Natural killer cell (primary cell): ENCODE data around the gene MACO1. TPM values are rescaled to one million over a fixed set of nuclear protein-coding genes. Genes with fewer than 3 reads are reported as not detected.

Experiments
- ATAC-seq, 3 donors: fragments of 150-1000 bp in 2 of 3; fragments of 200-7000 bp in 1 of 3; cut with Tn5 transposase; 1 replicate in 1 of 3; 2 replicates in 2 of 3; pipeline ENCODE4 v1.10.0; 2021; ENCODE audit warnings: mild to moderate bottlenecking in 2 of 3, moderate library complexity in 2 of 3
- DNase-seq, 2 donors: peaks; one replicate each; pipeline versions ENCODE4 v3.0.0 to v3.0.0-alpha.2; 2013 to 2021; ENCODE audit warnings: mixed read lengths in 1 of 2
- H3K27ac ChIP-seq: one replicate; pipeline ENCODE4 v1.5.1; 2013; ENCODE audit warnings: mild to moderate bottlenecking, low read length
- H3K27me3 ChIP-seq: one replicate; pipeline ENCODE4 v1.6.1; 2013; ENCODE audit warnings: low read length; ENCODE audit not compliant: control insufficient read depth, insufficient read depth
- H3K36me3 ChIP-seq: one replicate; pipeline ENCODE4 v1.6.1; 2013; ENCODE audit warnings: low read length; ENCODE audit not compliant: control insufficient read depth, insufficient read depth
- H3K4me1 ChIP-seq: one replicate; pipeline ENCODE4 v1.6.1; 2013; ENCODE audit warnings: low read length; ENCODE audit not compliant: control insufficient read depth, insufficient read depth
- H3K4me3 ChIP-seq: one replicate; pipeline ENCODE4 v1.5.1; 2013; ENCODE audit warnings: low read length
- H3K9me3 ChIP-seq: one replicate; pipeline ENCODE4 v1.6.1; 2013; ENCODE audit warnings: low read length; ENCODE audit not compliant: control insufficient read depth, insufficient read depth
- H3K27ac Mint-ChIP-seq, 2 donors: one replicate each; pipeline ENCODE4 v1.8.0; 2022; ENCODE audit warnings: mild to moderate bottlenecking in 2 of 2, mixed read lengths in 2 of 2, moderate library complexity in 1 of 2
- H3K27me3 Mint-ChIP-seq, 2 donors: one replicate each; pipeline ENCODE4 v1.8.0; 2022; ENCODE audit warnings: low read depth in 2 of 2, mixed read lengths in 2 of 2
- H3K36me3 Mint-ChIP-seq: one replicate; pipeline ENCODE4 v1.8.0; 2022; ENCODE audit warnings: mixed read lengths
- H3K4me1 Mint-ChIP-seq, 2 donors: one replicate each; pipeline ENCODE4 v1.8.0; 2022; ENCODE audit warnings: mixed read lengths in 2 of 2
- H3K4me3 Mint-ChIP-seq: one replicate; pipeline ENCODE4 v1.8.0; 2022; ENCODE audit warnings: mild to moderate bottlenecking, moderate library complexity, mixed read lengths
- H3K9me3 Mint-ChIP-seq, 2 donors: one replicate each; pipeline ENCODE4 v1.8.0; 2022; ENCODE audit warnings: mixed read lengths in 2 of 2
- whole genome bisulfite sequencing: methylation state at CpG from one replicate; pipeline ENCODE4 v1.1.7; 2013; ENCODE audit warnings: missing lambda C conversion rate; ENCODE audit not compliant: insufficient coverage; 5-methylcytosine and 5-hydroxymethylcytosine counted together
- intact Hi-C: fragments of 100-400 bp; cut with micrococcal nuclease; formaldehyde crosslinking; loops from one replicate; pipeline ENCODE4 v1.14.2; 2022
- total RNA-seq, 4 donors: library from RNA; stranded (reverse); fragments of 120-200 nt in 1 of 4; gene quantifications; one replicate each; pipeline versions ENCODE4 v1.2.3 to v1.2.4, GENCODE V29; 2013 to 2022
- TF ChIP-seq, protein P1 (sequence below): fragments of 200-600 bp; IDR thresholded peaks from one replicate; pipeline ENCODE4 v1.8.0; 2022; ENCODE audit warnings: antibody characterized with exemption

MACO1 gene
- total RNA-seq, 3 donors from 2014 or later (not counting 1 experiment from before 2014, with no cell fraction given) = 15.9 to 19.6 (median 16.9) TPM

DNA sequence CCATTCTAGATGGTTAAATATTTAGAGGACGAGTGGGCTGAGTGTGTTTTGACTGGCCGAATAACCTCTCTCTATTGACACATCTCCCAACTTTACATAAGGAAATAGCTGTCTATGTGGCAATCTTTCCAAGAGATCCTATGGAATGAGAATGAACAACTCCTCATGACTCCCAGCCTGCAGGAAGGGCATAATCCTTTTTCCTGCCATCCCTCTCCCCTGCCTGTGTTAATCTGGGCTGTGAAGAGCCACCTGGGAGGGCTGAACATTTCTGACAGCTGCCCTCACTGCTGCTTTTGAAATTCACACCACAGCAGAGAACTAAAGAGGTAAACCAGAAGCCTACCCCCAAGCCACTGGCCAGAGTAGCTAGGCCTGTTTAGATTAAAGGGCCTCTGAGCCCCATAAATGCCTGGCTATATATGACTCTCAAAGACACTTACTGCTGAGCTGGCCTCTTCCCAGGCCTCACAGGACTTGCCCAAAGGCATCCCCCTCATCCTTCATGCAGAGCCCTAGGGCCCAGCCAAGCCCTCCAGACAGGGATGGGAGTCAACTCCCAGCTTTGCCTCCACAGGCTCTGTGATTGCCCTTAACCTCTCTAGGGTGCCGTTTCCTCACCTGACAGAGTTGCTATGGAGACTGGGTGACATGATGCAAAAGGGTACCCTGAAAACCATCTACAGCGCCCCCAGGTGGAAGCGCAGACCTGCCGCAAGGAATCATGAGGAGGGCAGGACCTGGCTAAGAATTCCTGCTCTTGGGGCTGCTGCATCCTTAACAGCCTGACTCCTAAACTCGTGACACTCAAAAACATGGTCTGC lies 70.8 kb downstream of the MACO1 start:
- Histone ChIP-seq H3K4me1 (no peaks in the 10 kb centered on the region), H3K27me3 (no peaks in the 10 kb centered on the region), H3K9me3 (no peaks in the 10 kb centered on the region), H3K4me3 (no peak overlapping the region), H3K36me3 (peaks cover 27% of the 10 kb centered on the region), H3K27ac (no peak overlapping the region)
- Mint-ChIP-seq H3K4me1 (no peaks in the 10 kb centered on the region), H3K36me3 (peaks cover 8% of the 10 kb centered on the region), H3K4me3 (no peak overlapping the region), H3K27me3 (peaks cover 0 to 5% of the 10 kb centered on the region in 2 donors), H3K27ac (no peak overlapping the region), H3K9me3 (no peaks in the 10 kb centered on the region)
- ATAC-seq (no peak), DNase-seq (peak in 1 of 2 donors; percentile 40)
- TF ChIP-seq, protein P1, sequence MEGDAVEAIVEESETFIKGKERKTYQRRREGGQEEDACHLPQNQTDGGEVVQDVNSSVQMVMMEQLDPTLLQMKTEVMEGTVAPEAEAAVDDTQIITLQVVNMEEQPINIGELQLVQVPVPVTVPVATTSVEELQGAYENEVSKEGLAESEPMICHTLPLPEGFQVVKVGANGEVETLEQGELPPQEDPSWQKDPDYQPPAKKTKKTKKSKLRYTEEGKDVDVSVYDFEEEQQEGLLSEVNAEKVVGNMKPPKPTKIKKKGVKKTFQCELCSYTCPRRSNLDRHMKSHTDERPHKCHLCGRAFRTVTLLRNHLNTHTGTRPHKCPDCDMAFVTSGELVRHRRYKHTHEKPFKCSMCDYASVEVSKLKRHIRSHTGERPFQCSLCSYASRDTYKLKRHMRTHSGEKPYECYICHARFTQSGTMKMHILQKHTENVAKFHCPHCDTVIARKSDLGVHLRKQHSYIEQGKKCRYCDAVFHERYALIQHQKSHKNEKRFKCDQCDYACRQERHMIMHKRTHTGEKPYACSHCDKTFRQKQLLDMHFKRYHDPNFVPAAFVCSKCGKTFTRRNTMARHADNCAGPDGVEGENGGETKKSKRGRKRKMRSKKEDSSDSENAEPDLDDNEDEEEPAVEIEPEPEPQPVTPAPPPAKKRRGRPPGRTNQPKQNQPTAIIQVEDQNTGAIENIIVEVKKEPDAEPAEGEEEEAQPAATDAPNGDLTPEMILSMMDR = no peak
- intact Hi-C loops = loop anchor here (5.0 kb wide), 1 partner anchor 311 kb away; no protein-coding TSS in a partner anchor
- 92% methylated on average over 5 of the region's 7 CpGs for WGBS

GRCh38 chr1:25502957-25503356 lies 72.3 kb downstream of the MACO1 start:
- H3K4me1 Mint-ChIP-seq = no peaks in the 10 kb centered on the region
- 83% methylated on average over 3 of the region's 4 CpGs for WGBS
- no peak overlapping the region for H3K4me3 Mint-ChIP-seq
- Histone ChIP-seq H3K4me3 (no peak overlapping the region), H3K4me1 (no peaks in the 10 kb centered on the region), H3K27me3 (no peaks in the 10 kb centered on the region), H3K36me3 (peaks cover 15% of the 10 kb centered on the region), H3K27ac (no peak overlapping the region), H3K9me3 (no peaks in the 10 kb centered on the region)
- H3K27me3 Mint-ChIP-seq = peaks cover 0 to 7% of the 10 kb centered on the region in 2 donors
- DNase-seq (no peak), ATAC-seq (no peak)
- H3K27ac Mint-ChIP-seq = no peak overlapping the region
- TF ChIP-seq, protein P1 = no peak
- intact Hi-C loops = loop anchor here (5.0 kb wide), 1 partner anchor 309 kb away; no protein-coding TSS in a partner anchor
- H3K9me3 Mint-ChIP-seq = no peaks in the 10 kb centered on the region
- peaks cover 7% of the 10 kb centered on the region for H3K36me3 Mint-ChIP-seq

- H3K36me3 Mint-ChIP-seq = no peaks in the 10 kb centered on the region
- TF ChIP-seq, protein P1 = peak; percentile 40
- no peaks in the 10 kb centered on the region for H3K4me1 ChIP-seq
- H3K27me3 ChIP-seq = no peaks in the 10 kb centered on the region
- peaks cover 7% of the 10 kb centered on the region for H3K36me3 ChIP-seq
- peaks cover 0 to 7% of the 10 kb centered on the region in 2 donors for H3K27me3 Mint-ChIP-seq
- H3K27ac ChIP-seq = no peak overlapping the region
- H3K4me3 ChIP-seq = no peak overlapping the region
- peak; percentile 58 to 65 (median 64) for ATAC-seq
- no peak overlapping the region for H3K4me3 Mint-ChIP-seq
- intact Hi-C loops = loop anchor here (5.0 kb wide), 1 partner anchor 309 kb away; no protein-coding TSS in a partner anchor
- no peaks in the 10 kb centered on the region for H3K4me1 Mint-ChIP-seq
- DNase-seq = peak; percentile 28 to 83
- WGBS = 88% methylated on average over 12 of the region's 12 CpGs
- H3K9me3 ChIP-seq = no peaks in the 10 kb centered on the region
- no peak overlapping the region for H3K27ac Mint-ChIP-seq
- no peaks in the 10 kb centered on the region for H3K9me3 Mint-ChIP-seq
Measured at GRCh38 chr1:25503551-25504426, 73.1 kb downstream of the MACO1 start.
